ENCODE measurements around the gene RBM6. TPM values are rescaled to one million over a fixed set of nuclear protein-coding genes. Genes with fewer than 3 reads are reported as not detected.
A peak's percentile ranks its signal among the peaks of the same experiment; 100 is the strongest.
"Not testable (repeated sequence)": the region's sequence is repeated elsewhere in the genome, so short reads cannot be mapped to it uniquely, and the experiment has no call there.

The RBM6 gene
- total RNA-seq, 4 donors from 2014 or later = 106 to 182 (median 158) TPM

GRCh38 chr3:50068134-50068533 is 128.2 kb downstream of the RBM6 start:
- no peak for DNase-seq (ENCODE audit: low spot score in 2 of 2)
- H3K4me3 ChIP-seq = no peak overlapping the region
- 90 to 94% methylated on average over 2 of the region's 2 CpGs for WGBS, 2 donors
- no peaks in the 10 kb centered on the region for H3K27me3 ChIP-seq
- no peaks in the 10 kb centered on the region for H3K9me3 ChIP-seq
- H3K4me1 ChIP-seq = no peaks in the 10 kb centered on the region
- H3K27ac ChIP-seq = no peak overlapping the region
- peaks cover 2 to 100% (median 26%) of the 10 kb centered on the region in 3 donors for H3K36me3 ChIP-seq
- no peak for TF ChIP-seq POLR2A (IDR thresholded peaks at IDR 0.05)
- TF ChIP-seq EP300 (IDR thresholded peaks at IDR 0.05) = no peak
- TF ChIP-seq CTCF (IDR thresholded peaks at IDR 0.05) = no peak

GRCh38 chr3:50078091-50078490 is 138.1 kb downstream of the RBM6 start:
- Histone ChIP-seq H3K27ac (no peak overlapping the region), H3K36me3 (peaks cover 0 to 59% (median 0%) of the 10 kb centered on the region in 3 donors), H3K27me3 (no peaks in the 10 kb centered on the region), H3K4me3 (no peak overlapping the region), H3K9me3 (no peaks in the 10 kb centered on the region), H3K4me1 (no peaks in the 10 kb centered on the region)
- TF ChIP-seq EP300 (IDR thresholded peaks at IDR 0.05) (no peak), CTCF (IDR thresholded peaks at IDR 0.05) (no peak), POLR2A (IDR thresholded peaks at IDR 0.05) (no peak)
- WGBS, 2 donors = 96 to 100% methylated on average over 1 of the region's 1 CpG
- no peak for DNase-seq (ENCODE audit: low spot score in 2 of 2)

- DNase-seq (ENCODE audit: low spot score in 2 of 2) = no peak
- WGBS, 2 donors = 46 to 68% methylated on average over 1 of the region's 1 CpG
- no peak for TF ChIP-seq POLR2A (IDR thresholded peaks at IDR 0.05)
- no peak for TF ChIP-seq CTCF (IDR thresholded peaks at IDR 0.05)
- no peak for TF ChIP-seq EP300 (IDR thresholded peaks at IDR 0.05)
Measured at GRCh38 chr3:50078622-50079021, 138.7 kb downstream of the RBM6 start.

GRCh38 chr3:50084951-50085350 is 145.0 kb downstream of the RBM6 start:
- WGBS, 2 donors = no CpG with 5 or more reads among the region's 33 CpGs
- H3K36me3 ChIP-seq = not testable (repeated sequence)

More at GRCh38 chr3:50078622-50079021, 138.7 kb downstream of the RBM6 start:
- H3K27me3 ChIP-seq = no peaks in the 10 kb centered on the region
- H3K4me3 ChIP-seq = no peak overlapping the region
- no peaks in the 10 kb centered on the region for H3K9me3 ChIP-seq
- H3K4me1 ChIP-seq = no peaks in the 10 kb centered on the region
- H3K36me3 ChIP-seq = peaks cover 0 to 53% (median 0%) of the 10 kb centered on the region in 3 donors
- H3K27ac ChIP-seq = no peak overlapping the region

GRCh38 chr3:50088725-50089608 is 149.0 kb downstream of the RBM6 start, which contains the start of gene RBM5:
RBM5 (plus strand) TSS chr3:50088919; CDS start chr3:50090435, 1,516 bp downstream.
- peaks cover 2 to 28% (median 26%) of the 10 kb centered on the region in 3 donors for H3K36me3 ChIP-seq
- H3K4me1 ChIP-seq = peaks cover 0 to 31% (median 19%) of the 10 kb centered on the region in 4 donors
- H3K4me3 ChIP-seq = peak within 1 kb of the TSS; percentile 74 to 94 (median 81)
- no peaks in the 10 kb centered on the region for H3K9me3 ChIP-seq
- peak within 1 kb of the TSS; percentile 89 to 99 (median 93) for H3K27ac ChIP-seq
- DNase-seq (ENCODE audit: low spot score in 2 of 2) = peak; percentile 85 to 92
- WGBS, 2 donors = 0 to 1% methylated on average over 42 to 51 of the region's 61 CpGs
- no peaks in the 10 kb centered on the region for H3K27me3 ChIP-seq
- TF ChIP-seq CTCF (IDR thresholded peaks at IDR 0.05) (peak in 1 of 5 experiments; percentile 34), POLR2A (IDR thresholded peaks at IDR 0.05) (peak; percentile 49 to 78), EP300 (IDR thresholded peaks at IDR 0.05) (peak in 1 of 2 donors; percentile 96)

More at GRCh38 chr3:50084951-50085350, 145.0 kb downstream of the RBM6 start:
- H3K27ac ChIP-seq; H3K27me3 ChIP-seq; DNase-seq (ENCODE audit: low spot score in 2 of 2); H3K4me1 ChIP-seq; H3K4me3 ChIP-seq; H3K9me3 ChIP-seq: not testable (repeated sequence)

Data from tibial nerve (tissue), 4 donors.